AG09309 (cell line): Measurements from ENCODE around the gene ATRNL1.
"Not testable (repeated sequence)": the region's sequence is repeated elsewhere in the genome, so short reads cannot be mapped to it uniquely, and the experiment has no call there.

Experiments
- DNase-seq: peaks from one replicate; pipeline ENCODE4 v3.0.0-alpha.2; 2010; ENCODE audit warnings: low read depth
- H3K4me3 ChIP-seq: 2 replicates; pipeline ENCODE4 v1.5.1; 2011; ENCODE audit warnings: mild to moderate bottlenecking, low read depth, low read length, moderate library complexity; ENCODE audit not compliant: control insufficient read depth
- TF ChIP-seq, protein P1 (sequence below): IDR thresholded peaks from 2 replicates; pipeline ENCODE4 v1.5.1; 2011; ENCODE audit warnings: mild to moderate bottlenecking, low read depth, low read length, inconsistent platforms; ENCODE audit not compliant: insufficient read depth, control insufficient read depth; ENCODE audit errors: missing control alignments

ATRNL1 gene

DNA sequence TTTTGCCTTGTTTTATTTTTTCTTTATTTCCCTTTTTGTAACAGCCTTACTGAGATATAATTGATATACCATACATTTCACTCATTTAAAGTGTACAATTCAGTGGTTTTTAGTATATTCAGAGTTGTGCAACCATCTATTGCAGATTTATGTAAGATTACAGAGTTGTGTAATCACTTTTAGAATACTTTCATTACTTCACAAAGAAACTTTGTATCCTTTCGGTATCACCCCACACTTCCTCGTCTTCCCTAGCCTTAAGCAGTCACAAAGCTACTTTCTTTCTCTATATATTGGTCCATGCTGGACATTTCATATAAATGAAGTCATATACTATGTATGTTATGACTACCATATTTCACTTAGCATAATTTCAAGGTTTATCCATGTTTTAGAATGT is 74.6 kb downstream of the ATRNL1 start:
- H3K4me3 ChIP-seq: no peak overlapping the region
- DNase-seq: no peak
- TF ChIP-seq, protein P1, sequence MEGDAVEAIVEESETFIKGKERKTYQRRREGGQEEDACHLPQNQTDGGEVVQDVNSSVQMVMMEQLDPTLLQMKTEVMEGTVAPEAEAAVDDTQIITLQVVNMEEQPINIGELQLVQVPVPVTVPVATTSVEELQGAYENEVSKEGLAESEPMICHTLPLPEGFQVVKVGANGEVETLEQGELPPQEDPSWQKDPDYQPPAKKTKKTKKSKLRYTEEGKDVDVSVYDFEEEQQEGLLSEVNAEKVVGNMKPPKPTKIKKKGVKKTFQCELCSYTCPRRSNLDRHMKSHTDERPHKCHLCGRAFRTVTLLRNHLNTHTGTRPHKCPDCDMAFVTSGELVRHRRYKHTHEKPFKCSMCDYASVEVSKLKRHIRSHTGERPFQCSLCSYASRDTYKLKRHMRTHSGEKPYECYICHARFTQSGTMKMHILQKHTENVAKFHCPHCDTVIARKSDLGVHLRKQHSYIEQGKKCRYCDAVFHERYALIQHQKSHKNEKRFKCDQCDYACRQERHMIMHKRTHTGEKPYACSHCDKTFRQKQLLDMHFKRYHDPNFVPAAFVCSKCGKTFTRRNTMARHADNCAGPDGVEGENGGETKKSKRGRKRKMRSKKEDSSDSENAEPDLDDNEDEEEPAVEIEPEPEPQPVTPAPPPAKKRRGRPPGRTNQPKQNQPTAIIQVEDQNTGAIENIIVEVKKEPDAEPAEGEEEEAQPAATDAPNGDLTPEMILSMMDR: no peak

DNA sequence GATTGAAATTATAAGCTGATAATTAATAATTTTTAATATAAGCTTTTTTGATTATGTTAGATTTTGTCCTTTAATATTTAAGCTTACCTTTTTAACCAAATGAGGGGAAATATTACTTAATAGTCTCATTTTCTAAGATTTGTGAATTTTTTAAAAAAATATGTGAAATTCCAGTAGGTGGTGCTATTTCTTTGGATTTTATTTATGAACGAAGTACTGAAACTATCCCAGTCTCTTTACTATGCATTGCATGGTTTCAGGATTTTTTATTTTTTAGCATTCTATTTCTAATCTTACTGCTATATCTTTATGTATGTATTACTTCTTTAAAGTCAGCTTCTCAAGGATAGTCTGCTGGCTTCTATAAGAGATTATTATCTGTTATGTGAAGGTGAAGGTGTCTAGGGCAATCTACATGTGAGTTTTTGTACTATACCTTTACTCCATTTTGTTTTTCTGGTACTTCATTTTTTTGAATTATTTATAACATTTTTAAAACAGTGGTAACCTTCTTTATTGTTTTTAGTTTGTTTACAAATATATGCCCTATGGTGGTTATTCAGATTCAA is 78.3 kb downstream of the ATRNL1 start:
- no peak overlapping the region for H3K4me3 ChIP-seq
- DNase-seq: no peak
- TF ChIP-seq, protein P1: peak; percentile 13

DNA sequence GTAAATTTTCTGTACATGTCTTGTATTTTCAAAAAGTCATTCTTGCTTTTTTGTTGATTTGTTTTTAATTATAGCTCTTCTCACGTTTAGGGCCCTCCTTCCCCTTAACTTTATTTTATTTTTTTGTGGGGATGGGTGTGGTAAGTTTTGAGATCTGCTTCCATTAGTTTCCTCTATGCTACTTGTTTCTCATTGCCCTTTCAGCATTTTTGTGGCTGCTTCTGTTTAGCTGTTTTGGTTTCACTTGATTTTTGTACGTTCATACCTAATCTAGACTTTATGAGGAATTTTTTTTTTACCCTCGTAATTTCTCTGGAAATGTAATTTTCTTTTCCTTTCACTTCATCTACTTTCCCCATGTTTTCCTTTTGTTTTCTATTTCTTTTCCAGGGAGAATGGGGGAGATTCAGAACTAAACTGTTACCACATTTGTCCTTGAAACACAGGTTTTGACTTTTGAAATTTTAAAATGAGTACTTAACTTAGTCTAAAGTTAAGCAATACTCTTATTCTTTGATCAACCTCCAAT is 80.8 kb downstream of the ATRNL1 start:
- no peak for DNase-seq
- no peak overlapping the region for H3K4me3 ChIP-seq
- TF ChIP-seq, protein P1: no peak

DNA sequence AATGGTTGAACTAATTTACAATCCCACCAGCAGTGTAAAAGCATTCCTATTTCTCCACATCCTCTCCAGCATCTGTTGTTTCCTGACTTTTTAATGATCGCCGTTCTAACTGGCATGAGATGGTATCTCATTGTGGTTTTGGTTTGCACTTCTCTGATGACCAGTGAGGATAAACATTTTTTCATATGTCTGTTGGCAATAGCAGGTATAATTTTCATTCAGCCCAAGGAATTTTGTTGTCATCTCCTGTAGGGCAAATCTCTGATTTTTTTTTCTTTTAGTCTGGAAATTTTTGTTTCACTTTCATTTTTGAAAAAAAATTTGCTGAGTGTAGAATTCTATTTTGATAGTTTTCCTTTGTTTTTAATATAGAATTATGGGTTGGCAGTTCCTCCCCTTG is 114.1 kb downstream of the ATRNL1 start:
- not testable (repeated sequence) for DNase-seq

DNA sequence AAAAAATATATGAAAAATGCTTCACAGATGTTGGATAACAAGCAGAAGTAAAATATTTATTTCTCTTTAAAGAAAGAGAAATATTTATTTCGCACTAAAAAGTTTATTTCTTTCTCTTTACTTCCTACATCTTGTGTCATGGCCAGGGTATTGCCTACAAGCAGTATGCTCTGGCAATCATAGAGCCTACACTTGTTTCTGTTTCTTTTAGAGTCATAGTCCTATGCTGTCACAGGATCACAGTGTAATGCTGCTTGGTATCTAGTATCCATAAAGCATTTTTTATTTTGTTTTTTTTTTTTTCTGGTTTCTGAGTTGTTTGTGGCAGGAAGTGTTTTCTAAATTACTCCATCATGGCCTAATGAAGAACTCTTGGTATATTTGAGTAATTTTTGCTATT is 116.0 kb downstream of the ATRNL1 start:
- H3K4me3 ChIP-seq: no peak overlapping the region
- no peak for DNase-seq
- TF ChIP-seq, protein P1: no peak

More for the DNA sequence above, 114.1 kb downstream of the ATRNL1 start:
- not testable (repeated sequence) for H3K4me3 ChIP-seq

DNA sequence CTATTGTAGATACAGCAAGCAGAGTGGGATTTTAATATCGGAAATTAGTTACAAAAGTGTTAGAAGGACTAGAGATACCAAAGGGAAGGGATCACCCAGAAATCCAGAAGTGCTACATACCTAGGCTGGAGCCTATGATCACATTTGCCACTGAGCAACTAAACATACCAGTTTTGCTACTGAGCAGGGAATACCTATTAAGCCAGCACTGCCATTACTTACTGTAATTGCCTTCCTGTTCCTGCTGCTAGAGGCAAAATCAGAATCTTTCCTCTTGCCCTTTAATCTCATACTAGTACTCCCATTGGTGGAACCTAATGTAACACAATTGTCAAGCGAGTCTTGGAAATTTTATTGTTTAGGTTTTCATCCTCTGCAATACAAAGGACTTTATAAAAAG is 121.7 kb downstream of the ATRNL1 start:
- TF ChIP-seq, protein P1: no peak
- no peak for DNase-seq

DNA sequence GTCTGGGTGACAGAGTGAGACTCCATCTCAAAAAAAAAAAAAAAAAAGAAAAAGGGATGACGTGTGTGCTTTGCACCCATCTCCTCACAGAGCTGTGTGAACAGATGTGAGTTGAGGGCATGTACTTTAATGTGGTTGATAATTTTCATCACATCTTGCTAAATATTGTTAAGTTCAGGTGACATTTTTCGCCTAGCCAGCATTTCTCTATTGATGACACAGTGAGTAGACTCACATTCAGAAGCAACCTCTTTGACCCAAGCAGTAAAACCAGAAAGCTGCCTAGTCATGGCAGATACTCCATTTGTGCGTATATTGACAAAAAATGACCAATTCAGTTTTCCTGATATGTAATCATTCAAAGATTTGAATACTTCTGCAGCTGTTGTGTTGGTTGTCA is 126.0 kb downstream of the ATRNL1 start:
- no peak overlapping the region for H3K4me3 ChIP-seq
- DNase-seq: no peak
- TF ChIP-seq, protein P1: no peak

More for the DNA sequence above, 121.7 kb downstream of the ATRNL1 start:
- H3K4me3 ChIP-seq: no peak overlapping the region
